Activated CD8-positive, alpha-beta memory T cell treated with anti-CD3 and anti-CD28 coated beads for 48 hours (primary cell): Measurements from ENCODE around the gene RAP2B.
"Not testable (repeated sequence)": the region's sequence is repeated elsewhere in the genome, so short reads cannot be mapped to it uniquely, and the experiment has no call there.

ENCODE experiments used
- DNase-seq, 3 experiments: peaks; one replicate each; pipeline ENCODE4 v3.0.0-alpha.2; 2020; ENCODE audit warnings: low read depth in 2 of 3, low spot score in 2 of 3

The RAP2B gene

GRCh38 chr3:153161714-153162512 is at the start of gene RAP2B:
Gene RAP2B, plus strand, starts transcription at chr3:153162226. Its CDS starts 468 bp downstream, at chr3:153162694.
- DNase-seq = peak; percentile 88 to 94 (median 92)

DNA sequence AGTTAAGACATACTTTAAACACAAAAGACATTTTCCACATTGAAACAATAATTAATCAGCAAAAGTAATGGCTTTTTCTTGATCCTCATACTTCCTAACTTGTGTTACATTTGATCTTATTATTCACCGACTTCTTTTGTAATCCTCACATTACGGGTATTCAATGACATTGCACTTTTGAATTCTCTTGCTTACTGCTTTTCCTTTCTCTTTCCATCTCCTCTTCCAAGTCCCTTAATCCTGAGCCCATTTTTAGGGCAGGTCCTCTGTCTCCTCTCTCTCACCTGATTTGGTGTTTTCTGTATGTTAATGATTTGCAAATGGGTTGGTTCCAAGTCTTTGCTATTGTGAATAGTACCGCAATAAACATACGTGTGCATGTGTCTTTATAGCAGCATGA is 48.5 kb upstream of the RAP2B start:
- no peak for DNase-seq

- DNase-seq = not testable (repeated sequence)
Measured at GRCh38 chr3:153114270-153114669, 47.8 kb upstream of the RAP2B start.

- no peak for DNase-seq
Measured at GRCh38 chr3:153115326-153115725, 46.7 kb upstream of the RAP2B start.

DNA sequence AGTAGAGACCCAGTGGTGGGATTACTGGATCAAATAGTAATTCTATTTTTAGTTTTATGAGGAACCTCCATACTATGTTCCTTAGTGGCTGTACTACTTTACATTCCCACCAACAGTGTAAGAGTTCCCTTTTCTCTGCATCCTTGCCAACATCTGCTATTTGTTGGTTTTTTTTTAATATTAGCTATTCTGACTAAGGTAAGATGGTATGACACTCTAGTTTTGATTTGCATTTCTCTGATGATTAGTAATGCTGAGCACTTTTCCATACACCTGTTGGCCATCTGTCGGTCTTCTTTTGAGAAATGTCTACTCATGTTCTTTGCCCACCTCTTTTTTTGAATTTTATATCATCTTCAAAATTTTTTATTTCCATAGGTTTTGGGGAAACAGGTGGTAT is 34.2 kb upstream of the RAP2B start:
- DNase-seq = no peak

- DNase-seq = no peak
Measured at GRCh38 chr3:153129426-153129825, 32.6 kb upstream of the RAP2B start.

DNA sequence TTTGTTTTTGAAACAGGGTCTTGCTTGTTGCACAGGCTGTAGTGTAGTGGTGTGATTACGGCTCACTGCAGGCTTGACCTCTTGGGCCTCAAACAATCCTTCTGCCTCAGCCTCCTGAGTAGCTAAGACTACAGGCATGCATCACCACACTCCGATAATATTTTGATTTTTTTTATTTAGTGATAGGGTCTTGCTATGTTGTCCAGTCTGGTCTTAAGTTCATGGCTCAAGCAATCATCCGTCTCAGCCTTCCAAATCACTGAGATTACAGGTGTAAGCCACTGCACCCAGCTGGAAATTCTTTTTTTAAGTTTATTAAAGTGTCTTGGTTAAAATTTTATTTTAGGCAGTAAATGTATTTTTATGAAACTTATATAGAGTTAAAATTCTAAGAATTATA is 32.2 kb upstream of the RAP2B start:
- DNase-seq = no peak

DNA sequence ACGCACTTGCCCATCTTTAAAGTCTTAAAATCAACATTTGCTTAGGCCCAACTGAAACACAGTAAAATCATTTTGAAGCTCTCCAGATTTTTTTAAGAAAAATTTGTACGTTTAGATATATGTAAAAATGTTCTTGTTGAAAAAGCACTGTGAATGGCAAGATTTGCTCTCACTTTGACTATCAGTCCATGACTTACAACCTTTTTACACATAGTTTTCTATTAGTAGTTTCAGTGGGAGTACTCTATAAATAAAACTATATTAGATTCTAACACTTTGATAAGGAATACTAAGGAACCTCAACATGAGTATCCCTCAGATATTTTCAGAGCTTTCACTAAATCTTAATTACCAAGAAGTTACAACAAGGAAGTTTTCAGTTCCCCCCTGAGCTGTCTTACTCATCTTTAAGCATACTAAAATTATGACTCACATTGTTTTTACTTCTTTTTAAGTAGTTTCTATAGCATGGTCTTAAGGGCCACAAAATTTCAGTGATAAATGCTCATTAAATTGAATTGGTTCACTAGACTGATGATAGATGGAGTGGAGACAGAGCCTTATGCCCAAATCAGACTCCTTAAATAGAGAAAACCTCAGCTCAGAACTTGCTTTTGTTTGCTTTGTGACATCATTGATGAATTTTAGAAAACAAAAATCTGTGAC is 31.6 kb upstream of the RAP2B start:
- DNase-seq = no peak

DNA sequence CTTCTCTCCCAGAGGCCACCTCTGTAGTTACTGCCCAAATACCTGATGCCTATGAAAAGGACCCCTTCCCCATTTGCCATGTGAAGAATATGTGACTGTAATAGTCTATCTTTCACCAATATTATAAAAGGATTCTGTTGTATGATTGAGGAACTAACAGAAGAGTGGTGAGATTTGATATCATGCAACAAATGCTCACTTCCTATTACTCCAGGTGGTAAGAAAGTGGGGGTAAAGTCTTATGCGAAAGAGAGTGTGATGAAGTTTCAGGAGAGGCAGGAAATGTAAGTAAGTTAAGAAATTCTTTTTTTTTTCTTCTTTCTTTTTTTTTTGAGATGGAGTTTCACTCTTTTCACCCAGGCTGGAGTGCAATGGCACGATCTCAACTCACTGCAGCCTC is 24.4 kb upstream of the RAP2B start:
- DNase-seq = no peak

DNA sequence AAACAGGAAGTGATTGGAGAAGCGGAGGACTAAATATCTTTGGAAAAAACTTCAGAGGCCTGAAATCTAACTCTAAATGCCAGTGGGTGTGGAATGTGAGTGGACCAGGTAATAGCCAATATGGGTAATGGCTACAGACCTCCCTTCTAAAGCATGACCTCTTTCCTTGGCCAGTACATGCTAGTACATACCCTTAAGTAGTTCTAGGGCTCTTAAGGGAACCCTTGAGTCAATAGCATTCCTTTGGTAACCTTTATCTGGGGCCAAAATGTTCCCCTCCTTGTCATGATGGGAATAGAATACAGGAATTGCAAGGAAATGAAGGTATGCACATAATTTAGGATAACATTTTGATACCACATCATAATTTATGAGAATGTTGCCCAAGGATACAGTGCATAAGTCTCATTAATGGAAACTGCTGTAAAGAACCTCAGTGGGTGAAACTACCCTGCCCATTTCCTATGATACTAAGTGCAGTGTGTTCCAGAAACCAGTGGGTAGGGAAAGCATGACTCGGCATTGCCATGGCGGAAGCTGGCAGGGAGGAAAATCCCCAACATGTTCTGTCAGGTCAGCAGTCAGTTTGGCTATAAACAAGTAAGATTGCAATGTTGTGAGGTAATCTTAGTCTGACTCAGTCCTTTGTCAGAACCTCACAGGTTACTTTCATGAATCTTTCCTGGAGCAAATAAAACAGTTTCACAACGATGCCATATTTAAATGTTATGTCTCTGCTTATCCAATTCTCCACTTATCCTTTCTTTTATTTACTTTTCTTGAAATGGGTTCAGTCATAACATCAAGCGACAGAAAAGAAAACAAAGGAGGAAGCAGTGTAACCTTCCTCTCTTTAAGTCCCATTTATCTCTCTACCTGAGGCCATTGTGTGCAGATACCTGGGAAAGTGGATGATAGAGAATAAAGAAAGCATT is 23.5 kb upstream of the RAP2B start:
- DNase-seq = peak in 2 of 3 experiments; percentile 10 to 34

DNA sequence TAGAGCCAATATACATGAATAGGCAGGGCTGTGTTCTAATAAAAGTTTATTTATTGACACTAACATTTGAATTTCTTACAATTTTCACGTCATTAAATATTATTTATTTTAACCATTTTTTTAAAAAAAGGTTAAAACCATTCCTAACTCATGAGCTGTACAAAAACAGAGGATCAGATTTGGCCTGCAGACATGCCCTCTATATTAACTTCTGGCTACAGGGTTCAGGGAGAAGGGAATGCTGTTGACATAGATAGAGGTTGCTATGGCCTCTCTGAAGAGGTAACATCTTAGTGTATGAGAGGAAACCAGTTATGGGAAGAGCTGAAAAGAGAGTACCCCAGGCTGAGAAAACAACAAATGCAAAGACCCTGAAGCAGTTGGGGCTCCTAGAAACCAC is 19.1 kb upstream of the RAP2B start:
- no peak for DNase-seq

- DNase-seq = no peak
Measured at GRCh38 chr3:153144071-153144470, 18.0 kb upstream of the RAP2B start.

DNA sequence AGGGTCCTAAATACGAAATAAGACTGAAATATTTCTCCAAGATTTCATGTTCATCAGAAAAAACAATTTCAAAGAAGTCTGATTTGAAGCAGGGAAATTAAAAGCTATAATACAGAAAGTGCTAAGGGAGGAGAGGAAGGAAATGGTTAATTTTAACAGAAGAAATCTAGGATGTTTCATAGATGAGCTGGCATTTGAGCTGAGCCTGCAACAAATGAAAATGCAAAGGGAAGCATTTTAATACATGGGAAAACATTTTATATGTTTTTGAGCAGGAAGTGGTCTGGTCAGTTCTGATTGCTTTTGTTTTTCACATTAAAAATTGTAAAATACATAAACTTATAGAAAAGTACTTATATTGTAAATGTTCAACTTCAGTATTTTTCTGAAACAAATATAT is 17.2 kb upstream of the RAP2B start:
- DNase-seq = no peak

DNA sequence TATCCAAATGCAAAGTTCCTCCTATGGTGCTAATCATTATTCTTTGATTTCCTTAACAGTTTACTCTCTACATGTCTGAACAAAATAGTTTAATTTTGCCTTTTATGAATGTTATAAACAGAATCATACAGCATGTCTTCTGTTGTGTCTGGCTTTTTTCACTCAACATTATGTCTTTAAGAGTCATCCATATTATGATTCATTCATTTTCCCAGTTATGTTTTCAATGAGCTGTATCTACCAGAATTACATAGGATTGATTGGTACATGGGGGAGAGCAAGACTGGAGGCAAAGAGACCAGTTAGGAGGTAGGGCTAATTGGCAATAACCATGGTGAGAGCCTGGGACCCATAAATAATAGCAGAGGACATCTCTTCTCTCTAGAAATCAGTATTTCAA is 16.6 kb upstream of the RAP2B start:
- DNase-seq = no peak

GRCh38 chr3:153146191-153147053 is 15.6 kb upstream of the RAP2B start:
- no peak for DNase-seq

GRCh38 chr3:153150991-153151390 is 11.0 kb upstream of the RAP2B start:
- DNase-seq = no peak

GRCh38 chr3:153155786-153156185 is 6.2 kb upstream of the RAP2B start:
- DNase-seq = not testable (repeated sequence)

- no peak for DNase-seq
Measured at GRCh38 chr3:153158189-153158588, 3.8 kb upstream of the RAP2B start.

- no peak for DNase-seq
Measured at GRCh38 chr3:153158961-153159735, 2.9 kb upstream of the RAP2B start.
